PC-3 (cell line): ENCODE data around the gene CFAP107. TPM values are rescaled to one million over a fixed set of nuclear protein-coding genes. Genes with fewer than 3 reads are reported as not detected.

Source experiments
- ATAC-seq: fragments of 200-7000 bp; cut with Tn5 transposase; 2 replicates; pipeline ENCODE4 v1.9.1; 2020; ENCODE audit warnings: mild to moderate bottlenecking, moderate library complexity
- BruUV-seq: library from RNA; stranded (reverse); fragments of 400-500 nt; replicated peaks from 2 replicates; lab custom pipeline; 2021; lab: Mats Ljungman, UMichigan
- CTCF ChIA-PET: fragments of 300-600 bp; sonication (Branson Sonifier 250); formaldehyde crosslinking; loops from one replicate; lab custom pipeline; 2022; ENCODE audit warnings: antibody characterized with exemption; lab: Charles Lee
- POLR2A ChIA-PET: fragments of 300-600 bp; sonication (Branson Sonifier 250); formaldehyde crosslinking; loops from one replicate; lab custom pipeline; 2022; ENCODE audit warnings: antibody characterized with exemption; ENCODE audit not compliant: unreplicated experiment; lab: Charles Lee
- DNase-seq: peaks from one replicate; pipeline ENCODE4 v3.0.0-alpha.2; 2015
- H2AFZ ChIP-seq: fragments of 300-600 bp; sonication (generic); 2 replicates; pipeline ENCODE4 v1.6.0; 2016; ENCODE audit warnings: antibody characterized with exemption, low read length
- H3F3A ChIP-seq: fragments of 300-600 bp; sonication (generic); one replicate; pipeline ENCODE4 v1.6.0; 2017; ENCODE audit warnings: antibody characterized with exemption, low read length, control low read depth, mild to moderate bottlenecking; ENCODE audit not compliant: unreplicated experiment
- H3K27ac ChIP-seq: fragments of 300-600 bp; sonication (generic); 2 replicates; pipeline ENCODE4 v1.5.1; 2016; ENCODE audit warnings: mild to moderate bottlenecking, low read length
- H3K27me3 ChIP-seq: fragments of 300-600 bp; sonication (generic); 2 replicates; pipeline ENCODE4 v1.6.1; 2016; ENCODE audit warnings: low read length, mixed read lengths
- H3K36me3 ChIP-seq: fragments of 300-600 bp; sonication (generic); 2 replicates; pipeline ENCODE4 v1.6.1; 2016; ENCODE audit warnings: low read depth, mixed run types, low read length, mixed read lengths
- H3K4me1 ChIP-seq: fragments of 300-600 bp; sonication (generic); 2 replicates; pipeline ENCODE4 v1.5.1; 2016; ENCODE audit warnings: low read length; ENCODE audit not compliant: insufficient read depth
- H3K4me2 ChIP-seq: fragments of 300-600 bp; sonication (generic); 2 replicates; pipeline ENCODE4 v1.6.0; 2016; ENCODE audit warnings: low read length
- H3K4me3 ChIP-seq: fragments of 300-600 bp; sonication (generic); 2 replicates; pipeline ENCODE4 v1.5.1; 2016; ENCODE audit warnings: mild to moderate bottlenecking, low read length, mixed read lengths
- H3K79me2 ChIP-seq: fragments of 300-600 bp; sonication (generic); 2 replicates; pipeline ENCODE4 v1.6.1; 2017; ENCODE audit warnings: low read length, mixed read lengths
- H3K9ac ChIP-seq: fragments of 300-600 bp; sonication (generic); 2 replicates; pipeline ENCODE4 v1.6.0; 2016; ENCODE audit warnings: mild to moderate bottlenecking, low read length
- H3K9me2 ChIP-seq: fragments of 300-600 bp; sonication (generic); replicated peaks from 2 replicates; pipeline ENCODE4 v1.6.1; 2016; ENCODE audit warnings: mixed run types, low read length, mixed read lengths
- H3K9me3 ChIP-seq: fragments of 300-600 bp; sonication (generic); 2 replicates; pipeline ENCODE4 v1.6.1; 2016; ENCODE audit warnings: low read length, mixed read lengths
- H4K20me1 ChIP-seq: fragments of 300-600 bp; sonication (generic); 2 replicates; pipeline ENCODE4 v1.6.1; 2016; ENCODE audit warnings: low read length, mixed read lengths
- EZH2 ChIP-seq: fragments of 300-600 bp; sonication (generic); IDR thresholded peaks from one replicate; pipeline ENCODE4 v1.6.1; 2017; ENCODE audit warnings: antibody characterized with exemption, mild to moderate bottlenecking, low read length; ENCODE audit not compliant: unreplicated experiment
- EZH2phosphoT487 ChIP-seq: fragments of 300-600 bp; sonication (generic); IDR thresholded peaks from 2 replicates; pipeline ENCODE4 v1.6.1; 2018; ENCODE audit warnings: mild to moderate bottlenecking, antibody characterized with exemption, low read length, borderline replicate concordance
- intact Hi-C: fragments of 100-400 bp; cut with micrococcal nuclease; formaldehyde crosslinking; loops from 2 replicates; pipeline ENCODE4 v1.9.0; 2023
- total RNA-seq: library from RNA; depleted of rRNA; stranded (reverse); fragments of >200 nt; gene quantifications from 2 replicates; pipeline ENCODE4 v1.2.3, GENCODE V29; 2014
- TF ChIP-seq, protein P1 (sequence below): fragments of 300-600 bp; sonication (generic); conservative IDR thresholded peaks from 2 replicates; pipeline ENCODE4 v1.5.1; 2017; ENCODE audit warnings: antibody characterized with exemption, low read depth, mild to moderate bottlenecking, low read length

Gene CFAP107
- total RNA-seq, 1 experiment from 2014 or later: not detected

DNA sequence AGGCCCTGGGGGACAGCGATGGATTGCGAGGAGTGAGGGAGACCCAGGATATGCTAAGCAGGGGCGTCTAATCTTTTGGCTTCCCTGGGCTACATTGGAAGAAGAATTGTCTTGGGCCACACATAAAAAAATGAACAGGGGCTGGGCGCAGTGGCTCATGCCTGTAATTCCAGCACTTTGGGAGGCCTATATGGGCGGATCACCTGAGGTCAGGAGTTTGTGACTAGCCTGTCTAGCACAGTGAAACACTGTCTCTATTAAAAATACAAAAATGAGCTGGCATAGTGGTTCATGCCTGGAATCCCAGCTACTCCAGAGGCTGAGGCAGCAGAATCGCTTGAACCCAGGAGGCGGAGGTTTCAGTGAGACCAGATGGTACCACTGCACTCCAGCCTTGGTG, 16.8 kb downstream of the CFAP107 start:
- Histone ChIP-seq H3K4me1 (no peaks in the 10 kb centered on the region), H3K4me3 (no peak overlapping the region), H3K4me2 (no peak overlapping the region), H3K27me3 (peaks cover 56% of the 10 kb centered on the region), H2AFZ (no peak overlapping the region), H3K27ac (no peak overlapping the region), H3K9ac (no peak overlapping the region), H4K20me1 (no peaks in the 10 kb centered on the region), H3K36me3 (no peaks in the 10 kb centered on the region), H3K9me2 (no peaks in the 10 kb centered on the region), H3K79me2 (no peaks in the 10 kb centered on the region), H3F3A (no peaks in the 10 kb centered on the region), H3K9me3 (no peaks in the 10 kb centered on the region)
- TF ChIP-seq EZH2: no peak
- TF ChIP-seq, protein P1, sequence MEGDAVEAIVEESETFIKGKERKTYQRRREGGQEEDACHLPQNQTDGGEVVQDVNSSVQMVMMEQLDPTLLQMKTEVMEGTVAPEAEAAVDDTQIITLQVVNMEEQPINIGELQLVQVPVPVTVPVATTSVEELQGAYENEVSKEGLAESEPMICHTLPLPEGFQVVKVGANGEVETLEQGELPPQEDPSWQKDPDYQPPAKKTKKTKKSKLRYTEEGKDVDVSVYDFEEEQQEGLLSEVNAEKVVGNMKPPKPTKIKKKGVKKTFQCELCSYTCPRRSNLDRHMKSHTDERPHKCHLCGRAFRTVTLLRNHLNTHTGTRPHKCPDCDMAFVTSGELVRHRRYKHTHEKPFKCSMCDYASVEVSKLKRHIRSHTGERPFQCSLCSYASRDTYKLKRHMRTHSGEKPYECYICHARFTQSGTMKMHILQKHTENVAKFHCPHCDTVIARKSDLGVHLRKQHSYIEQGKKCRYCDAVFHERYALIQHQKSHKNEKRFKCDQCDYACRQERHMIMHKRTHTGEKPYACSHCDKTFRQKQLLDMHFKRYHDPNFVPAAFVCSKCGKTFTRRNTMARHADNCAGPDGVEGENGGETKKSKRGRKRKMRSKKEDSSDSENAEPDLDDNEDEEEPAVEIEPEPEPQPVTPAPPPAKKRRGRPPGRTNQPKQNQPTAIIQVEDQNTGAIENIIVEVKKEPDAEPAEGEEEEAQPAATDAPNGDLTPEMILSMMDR: no peak
- no peak for TF ChIP-seq EZH2phosphoT487
- DNase-seq (no peak), ATAC-seq (no peak)
- intact Hi-C loops: no loop called here
- no TSS peak for BruUV-seq
- POLR2A ChIA-PET: no interaction called here
- CTCF ChIA-PET: no interaction called here

DNA sequence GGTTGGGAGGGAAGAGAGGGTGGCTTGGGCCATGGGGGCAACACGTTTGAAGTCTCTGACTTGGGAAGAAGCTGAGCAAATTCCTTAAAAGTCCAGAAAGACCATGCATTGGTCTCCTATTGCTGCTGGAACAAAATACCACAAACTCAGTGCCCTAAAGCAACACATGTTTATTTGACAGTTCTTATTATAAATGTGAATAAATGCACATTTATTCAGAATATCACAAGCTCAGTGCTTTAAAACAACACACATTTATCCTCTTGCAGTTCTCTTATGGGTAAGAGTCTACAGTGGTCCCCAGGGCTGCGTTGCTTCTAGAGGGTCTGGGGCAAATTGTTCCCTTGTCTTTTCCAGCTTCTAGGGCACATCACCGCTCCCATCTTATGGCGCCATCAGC, 17.5 kb downstream of the CFAP107 start:
- no peak for ATAC-seq
- no TSS peak for BruUV-seq
- Histone ChIP-seq H3K4me2 (no peak overlapping the region), H3F3A (no peaks in the 10 kb centered on the region), H3K9me3 (no peaks in the 10 kb centered on the region), H3K79me2 (no peaks in the 10 kb centered on the region), H2AFZ (no peak overlapping the region), H3K36me3 (no peaks in the 10 kb centered on the region), H4K20me1 (no peaks in the 10 kb centered on the region), H3K27me3 (peaks cover 56% of the 10 kb centered on the region), H3K9me2 (no peaks in the 10 kb centered on the region), H3K4me1 (no peaks in the 10 kb centered on the region), H3K4me3 (no peak overlapping the region), H3K9ac (no peak overlapping the region), H3K27ac (no peak overlapping the region)
- intact Hi-C loops: no loop called here
- TF ChIP-seq EZH2 (no peak), EZH2phosphoT487 (no peak)
- TF ChIP-seq, protein P1: no peak
- ChIA-PET POLR2A (no interaction called here), CTCF (no interaction called here)
- DNase-seq: no peak

DNA sequence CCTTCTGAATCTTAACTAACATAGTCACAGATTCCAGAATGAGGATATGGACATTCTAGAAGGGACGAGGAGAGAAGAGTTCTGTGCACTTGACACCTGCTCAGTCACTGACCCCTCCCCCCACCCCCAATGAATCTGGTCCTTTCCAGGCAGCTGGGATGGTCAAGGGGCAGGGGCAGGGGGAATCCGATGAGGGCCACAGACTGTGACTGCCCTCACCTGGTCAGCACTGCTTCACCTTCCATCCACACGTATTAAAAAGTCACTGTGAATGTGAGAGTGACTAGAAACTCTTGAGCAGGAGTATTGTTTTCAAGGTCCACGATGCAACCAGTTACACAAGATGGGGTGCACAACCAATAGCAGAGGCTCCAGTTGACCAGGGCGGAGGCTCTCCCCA, 18.0 kb downstream of the CFAP107 start:
- no peaks in the 10 kb centered on the region for H3K9me2 ChIP-seq
- no TSS peak for BruUV-seq
- H3K9ac ChIP-seq: no peak overlapping the region
- H3K36me3 ChIP-seq: no peaks in the 10 kb centered on the region
- CTCF ChIA-PET: no interaction called here
- peaks cover 56% of the 10 kb centered on the region for H3K27me3 ChIP-seq
- no peaks in the 10 kb centered on the region for H3K79me2 ChIP-seq
- H3K4me1 ChIP-seq: no peaks in the 10 kb centered on the region
- no peaks in the 10 kb centered on the region for H4K20me1 ChIP-seq
- H3F3A ChIP-seq: no peaks in the 10 kb centered on the region
- no peak overlapping the region for H3K4me2 ChIP-seq
- H3K27ac ChIP-seq: no peak overlapping the region
- POLR2A ChIA-PET: no interaction called here
- no peak overlapping the region for H2AFZ ChIP-seq
- intact Hi-C loops: no loop called here
- ATAC-seq (no peak), DNase-seq (no peak)
- H3K4me3 ChIP-seq: no peak overlapping the region
- no peaks in the 10 kb centered on the region for H3K9me3 ChIP-seq
- TF ChIP-seq EZH2 (no peak), EZH2phosphoT487 (no peak)
- TF ChIP-seq, protein P1: no peak
